ENCODE results near the gene PLA2G2C. TPM values are rescaled to one million over a fixed set of nuclear protein-coding genes. Genes with fewer than 3 reads are reported as not detected.

Gene PLA2G2C
- total RNA-seq, 4 donors from 2014 or later: not detected

DNA sequence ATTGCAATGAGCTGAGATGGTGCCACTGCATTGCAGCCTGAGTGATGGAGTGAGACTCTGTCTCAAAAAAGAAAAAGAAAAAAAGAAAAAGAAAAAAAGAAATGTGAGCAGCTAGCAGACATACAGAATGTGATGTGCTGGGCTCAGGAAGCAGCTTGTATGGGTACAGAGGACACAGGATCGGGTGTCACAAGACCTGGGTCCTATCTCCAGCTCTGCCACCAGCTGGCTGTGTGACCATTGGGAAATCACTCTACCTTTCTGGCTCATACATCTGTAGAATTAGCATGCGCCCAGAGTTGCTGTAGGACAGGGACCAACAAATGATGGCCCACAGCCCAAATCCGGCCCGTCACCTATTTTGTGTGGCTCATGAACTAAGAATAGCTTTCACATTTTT is 3.3 kb upstream of the PLA2G2C start:
- Histone ChIP-seq H3K27me3 (peaks cover 9 to 44% (median 28%) of the 10 kb centered on the region in 3 donors), H3K36me3 (no peaks in the 10 kb centered on the region), H3K4me1 (peaks cover 8 to 22% of the 10 kb centered on the region in 2 donors), H3K4me3 (no peak overlapping the region), H3K9me3 (no peaks in the 10 kb centered on the region), H3K27ac (peak overlapping the region in 1 of 4 donors; percentile 51)
- in situ Hi-C loops (cut with MboI; ENCODE audit: low sequenced_read_pairs in 4 of 4) (loop anchor here in 1 of 4 donors (10.0 kb wide), 1 partner anchor 275 kb away; no protein-coding TSS in a partner anchor), intact Hi-C loops (cut with DNase I; ENCODE audit: low total_unique reads) (no loop called here)
- peak in 1 of 2 donors; percentile 47 for ATAC-seq
- DNase-seq: peak in 1 of 2 donors; percentile 34
- no peak for TF ChIP-seq POLR2A (IDR thresholded peaks at IDR 0.05)
- TF ChIP-seq, protein P1, sequence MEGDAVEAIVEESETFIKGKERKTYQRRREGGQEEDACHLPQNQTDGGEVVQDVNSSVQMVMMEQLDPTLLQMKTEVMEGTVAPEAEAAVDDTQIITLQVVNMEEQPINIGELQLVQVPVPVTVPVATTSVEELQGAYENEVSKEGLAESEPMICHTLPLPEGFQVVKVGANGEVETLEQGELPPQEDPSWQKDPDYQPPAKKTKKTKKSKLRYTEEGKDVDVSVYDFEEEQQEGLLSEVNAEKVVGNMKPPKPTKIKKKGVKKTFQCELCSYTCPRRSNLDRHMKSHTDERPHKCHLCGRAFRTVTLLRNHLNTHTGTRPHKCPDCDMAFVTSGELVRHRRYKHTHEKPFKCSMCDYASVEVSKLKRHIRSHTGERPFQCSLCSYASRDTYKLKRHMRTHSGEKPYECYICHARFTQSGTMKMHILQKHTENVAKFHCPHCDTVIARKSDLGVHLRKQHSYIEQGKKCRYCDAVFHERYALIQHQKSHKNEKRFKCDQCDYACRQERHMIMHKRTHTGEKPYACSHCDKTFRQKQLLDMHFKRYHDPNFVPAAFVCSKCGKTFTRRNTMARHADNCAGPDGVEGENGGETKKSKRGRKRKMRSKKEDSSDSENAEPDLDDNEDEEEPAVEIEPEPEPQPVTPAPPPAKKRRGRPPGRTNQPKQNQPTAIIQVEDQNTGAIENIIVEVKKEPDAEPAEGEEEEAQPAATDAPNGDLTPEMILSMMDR (IDR thresholded peaks at IDR 0.05 in 4 of 5, conservative IDR thresholded peaks at IDR 0.05 in 1 of 5): no peak

DNA sequence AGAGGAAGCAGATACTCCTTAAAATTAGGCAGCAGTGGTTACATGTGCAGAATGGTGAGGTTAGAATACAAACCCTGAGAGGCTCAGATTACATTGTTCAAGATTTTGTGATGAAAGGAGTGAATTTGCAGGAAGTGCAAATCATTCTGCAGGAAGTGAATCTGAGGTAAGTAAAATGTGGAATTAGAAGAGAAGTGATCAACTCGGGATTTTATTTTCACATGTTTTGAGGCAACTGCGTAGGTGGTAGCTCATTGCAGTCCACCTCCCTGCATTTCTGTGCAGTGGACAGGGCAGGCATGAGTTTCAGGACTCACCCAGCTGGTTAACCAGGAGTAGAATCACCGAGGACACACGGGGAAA is 2.1 kb upstream of the PLA2G2C start:
- in situ Hi-C loops (cut with MboI; ENCODE audit: low sequenced_read_pairs in 4 of 4): no loop called here

DNA sequence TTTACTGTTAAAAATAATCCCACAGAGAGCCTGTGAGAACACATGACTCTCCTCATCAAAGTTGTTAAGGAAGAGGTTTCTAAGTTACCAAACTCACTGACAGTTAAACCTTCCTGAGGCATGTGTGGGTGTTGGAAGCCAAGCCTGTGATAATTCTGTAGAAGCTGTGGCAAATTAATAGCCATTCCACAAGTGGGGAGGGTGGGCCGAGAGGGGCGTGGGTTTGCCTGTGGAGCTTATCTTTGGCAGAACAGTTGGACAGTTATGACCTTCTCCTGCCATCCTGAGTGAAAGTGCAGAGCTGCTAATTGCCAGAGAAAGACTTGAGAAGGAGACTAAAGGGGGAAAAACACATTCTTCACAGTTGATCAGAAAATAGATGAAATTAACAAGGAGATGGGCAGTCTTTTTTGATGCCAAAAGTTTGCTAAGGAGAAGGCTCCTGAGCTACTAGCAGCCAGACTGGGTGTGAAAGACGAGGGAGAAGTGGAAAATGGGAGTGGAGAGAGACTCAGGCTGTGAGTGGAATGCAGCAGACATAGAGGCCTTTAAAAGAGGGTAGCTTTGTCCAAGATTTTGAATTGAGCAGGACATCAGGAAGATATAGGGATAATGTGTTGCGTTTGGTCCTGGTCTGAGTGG is 1.6 kb upstream of the PLA2G2C start:
- Histone ChIP-seq H3K27me3 (peaks cover 9 to 41% (median 22%) of the 10 kb centered on the region in 3 donors), H3K4me3 (no peak overlapping the region), H3K36me3 (no peaks in the 10 kb centered on the region), H3K4me1 (peaks cover 8 to 17% of the 10 kb centered on the region in 2 donors), H3K9me3 (no peaks in the 10 kb centered on the region), H3K27ac (no peak overlapping the region)
- intact Hi-C loops (cut with DNase I; ENCODE audit: low total_unique reads): no loop called here
- ATAC-seq (no peak), DNase-seq (no peak)
- in situ Hi-C loops (cut with MboI; ENCODE audit: low sequenced_read_pairs in 4 of 4): no loop called here
- no peak for TF ChIP-seq POLR2A (IDR thresholded peaks at IDR 0.05)
- TF ChIP-seq, protein P1 (IDR thresholded peaks at IDR 0.05 in 4 of 5, conservative IDR thresholded peaks at IDR 0.05 in 1 of 5): no peak

More for the DNA sequence above, 2.1 kb upstream of the PLA2G2C start:
- TF ChIP-seq, protein P1 (IDR thresholded peaks at IDR 0.05 in 4 of 5, conservative IDR thresholded peaks at IDR 0.05 in 1 of 5): no peak
- TF ChIP-seq POLR2A (IDR thresholded peaks at IDR 0.05): no peak
- Histone ChIP-seq H3K27ac (no peak overlapping the region), H3K9me3 (no peaks in the 10 kb centered on the region), H3K4me3 (no peak overlapping the region), H3K36me3 (no peaks in the 10 kb centered on the region), H3K4me1 (peaks cover 8 to 19% of the 10 kb centered on the region in 2 donors), H3K27me3 (peaks cover 9 to 41% (median 22%) of the 10 kb centered on the region in 3 donors)
- intact Hi-C loops (cut with DNase I; ENCODE audit: low total_unique reads): no loop called here
- ATAC-seq (no peak), DNase-seq (no peak)

DNA sequence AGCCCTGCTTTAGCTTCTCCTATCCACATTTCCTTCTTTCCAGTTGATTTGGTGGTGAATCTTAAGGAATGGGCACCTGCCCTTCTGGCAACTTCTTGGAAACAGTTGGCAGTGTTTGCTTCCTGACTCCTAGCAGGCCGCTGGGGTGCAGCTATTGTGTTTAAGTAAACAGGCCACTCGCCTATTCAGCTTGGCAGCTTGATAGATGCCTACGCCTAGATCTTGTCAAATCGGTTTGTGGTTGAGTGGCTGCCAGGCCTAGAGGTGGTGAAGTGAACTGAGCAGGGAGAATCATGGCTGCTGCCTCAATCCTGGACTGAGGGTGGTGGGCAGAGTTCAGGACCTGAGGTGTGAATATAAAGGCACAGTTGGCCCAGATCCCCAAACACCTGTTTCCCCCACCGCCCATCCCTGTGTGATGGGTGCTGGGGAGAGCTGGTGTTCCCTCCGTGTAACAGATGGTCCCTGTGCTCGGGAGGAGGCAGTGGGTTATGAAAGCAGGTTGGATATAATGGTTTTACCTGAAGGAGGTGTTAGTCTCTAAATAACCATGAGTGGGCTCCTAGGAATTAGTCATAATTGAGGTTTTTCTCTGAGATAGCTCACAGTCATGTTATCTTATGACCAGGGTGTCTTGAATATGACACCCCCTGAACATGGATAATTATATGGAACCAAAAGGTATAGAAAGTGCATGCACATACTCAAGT is 940 bp upstream of the PLA2G2C start:
- H3K9me3 ChIP-seq: no peaks in the 10 kb centered on the region
- DNase-seq: no peak
- intact Hi-C loops (cut with DNase I; ENCODE audit: low total_unique reads) (no loop called here), in situ Hi-C loops (cut with MboI; ENCODE audit: low sequenced_read_pairs in 4 of 4) (no loop called here)
- ATAC-seq: no peak
- H3K4me1 ChIP-seq: peaks cover 8 to 13% of the 10 kb centered on the region in 2 donors
- peaks cover 9 to 41% (median 22%) of the 10 kb centered on the region in 3 donors for H3K27me3 ChIP-seq
- H3K36me3 ChIP-seq: no peaks in the 10 kb centered on the region
- no peak overlapping the region for H3K4me3 ChIP-seq
- TF ChIP-seq POLR2A (IDR thresholded peaks at IDR 0.05): no peak
- TF ChIP-seq, protein P1 (IDR thresholded peaks at IDR 0.05 in 4 of 5, conservative IDR thresholded peaks at IDR 0.05 in 1 of 5): no peak
- peak overlapping the region in 1 of 4 donors; percentile 69 for H3K27ac ChIP-seq

All from gastrocnemius medialis (tissue), 4 donors.